Esophagus muscularis mucosa (tissue), 3 donors: Measurements from ENCODE around the gene CLSTN1.

Experiments
- CTCF ChIP-seq, 3 experiments: fragments of 200-600 bp in 2 of 3; fragments of 450-650 bp in 1 of 3; sonication (generic) in 2 of 3; IDR thresholded peaks; one replicate each; pipeline ENCODE4 v1.5.1; 2017 to 2019; ENCODE audit warnings: antibody characterized with exemption in 3 of 3, mild to moderate bottlenecking in 2 of 3, moderate library complexity in 1 of 3
- POLR2A ChIP-seq: fragments of 450-650 bp; IDR thresholded peaks from one replicate; pipeline ENCODE4 v1.6.1; 2017; ENCODE audit warnings: antibody characterized with exemption, moderate library complexity, mild to moderate bottlenecking, low read depth
- POLR2AphosphoS5 ChIP-seq, 2 donors: sonication (generic); formaldehyde crosslinking; IDR thresholded peaks; one replicate each; pipeline ENCODE4 v1.6.1; 2017; ENCODE audit warnings: antibody characterized with exemption in 2 of 2

DNA sequence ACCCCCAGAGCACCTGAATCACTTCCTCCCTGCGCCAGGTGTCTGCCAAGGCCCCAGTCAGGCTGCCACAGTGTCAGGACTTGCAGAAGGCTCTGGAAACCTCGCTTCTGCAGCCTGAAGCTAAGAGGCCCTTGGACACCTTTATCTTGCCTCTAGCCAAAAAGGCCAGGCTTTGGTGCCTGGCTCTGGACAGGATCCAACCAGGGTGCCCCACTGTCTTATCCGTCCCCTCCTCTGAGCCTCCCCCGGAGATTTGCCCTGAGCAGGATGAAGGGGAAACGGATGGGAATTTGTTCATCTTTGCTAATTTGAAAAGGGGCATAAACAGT, 12.8 kb upstream of the CLSTN1 start:
- TF ChIP-seq CTCF (IDR thresholded peaks at IDR 0.05) (no peak), POLR2A (no peak), POLR2AphosphoS5 (IDR thresholded peaks at IDR 0.05) (no peak)
